Measurements from ENCODE around the gene ZFP91.

GRCh38 chr11:58625826-58626460 lies 47.1 kb downstream of the ZFP91 start:
- no peak for TF ChIP-seq SIN3A (IDR thresholded peaks at IDR 0.05; ENCODE audit: borderline replicate concordance, insufficient read depth, low read depth, low read length)
- no peak for TF ChIP-seq CTCF (IDR thresholded peaks at IDR 0.05)
- TF ChIP-seq TCF7L2 (IDR thresholded peaks at IDR 0.05; ENCODE audit: low read depth, low read length) = no peak

Measured in Panc1 (cell line).